PFSK-1 (cell line): ENCODE measurements around the gene ARHGAP9.

ENCODE experiments used
- FOXP2 ChIP-seq: optimal IDR thresholded peaks from 2 replicates; pipeline ENCODE3; 2011; ENCODE audit warnings: borderline replicate concordance, control low read depth, inconsistent platforms; ENCODE audit not compliant: insufficient read depth; ENCODE audit errors: extremely low read length, extremely low read depth
- POLR2AphosphoS5 ChIP-seq: IDR thresholded peaks from 2 replicates; pipeline ENCODE4 v1.6.1; 2012; ENCODE audit warnings: low read depth, mild to moderate bottlenecking, control low read depth, low read length, moderate library complexity
- REST ChIP-seq, 2 experiments: IDR thresholded peaks; 2 replicates each; pipeline versions ENCODE4 v1.6.1 to v1.8.0; 2011 to 2012; ENCODE audit warnings: low read depth in 2 of 2, low read length in 2 of 2, control low read depth in 1 of 2, inconsistent platforms in 1 of 2, mild to moderate bottlenecking in 1 of 2, moderate library complexity in 1 of 2; ENCODE audit not compliant: insufficient read depth in 1 of 2
- SIN3A ChIP-seq: IDR thresholded peaks from 2 replicates; pipeline ENCODE4 v1.6.1; 2012; ENCODE audit warnings: mild to moderate bottlenecking, low read length, moderate library complexity, borderline replicate concordance; ENCODE audit not compliant: insufficient read depth
- TAF1 ChIP-seq: IDR thresholded peaks from 2 replicates; pipeline ENCODE4 v1.6.1; 2012; ENCODE audit warnings: low read length, control low read depth, borderline replicate concordance; ENCODE audit not compliant: insufficient read depth

ARHGAP9 gene

GRCh38 chr12:57525615-57526383 lies 46.1 kb upstream of the ARHGAP9 start:
- TF ChIP-seq REST (IDR thresholded peaks at IDR 0.05; ENCODE audit: insufficient read depth in 1 of 2, low read depth in 2 of 2, low read length in 2 of 2) (no peak), POLR2AphosphoS5 (no peak), FOXP2 (no peak), SIN3A (no peak), TAF1 (no peak)

- TF ChIP-seq FOXP2 (no peak), POLR2AphosphoS5 (no peak), TAF1 (no peak), REST (IDR thresholded peaks at IDR 0.05; ENCODE audit: insufficient read depth in 1 of 2, low read depth in 2 of 2, low read length in 2 of 2) (no peak), SIN3A (no peak)
Observed at GRCh38 chr12:57524814-57525614, 45.3 kb upstream of the ARHGAP9 start.

GRCh38 chr12:57523706-57524614 lies 44.3 kb upstream of the ARHGAP9 start:
- TF ChIP-seq POLR2AphosphoS5 (0 out of 2 replicates have a peak, but pooled peaks have one; percentile 14), SIN3A (no peak), FOXP2 (no peak)

GRCh38 chr12:57522887-57523705 lies 43.4 kb upstream of the ARHGAP9 start:
- no peak for TF ChIP-seq TAF1
- TF ChIP-seq POLR2AphosphoS5: peak; percentile 45; the same call in 1 of the 2 replicates

- TF ChIP-seq TAF1 (no peak), POLR2AphosphoS5 (peak; percentile 50; the same call in 1 of the 2 replicates)
Observed at GRCh38 chr12:57522011-57522886, 42.6 kb upstream of the ARHGAP9 start, which contains the start of gene MBD6. TSS of gene MBD6 (plus strand) at chr12:57522824. CDS start at chr12:57524304, 1,480 bp downstream.
